MCF 10A (cell line): ENCODE measurements around the gene C15orf40. TPM values are rescaled to one million over a fixed set of nuclear protein-coding genes. Genes with fewer than 3 reads are reported as not detected.
A peak's percentile ranks its signal among the peaks of the same experiment; 100 is the strongest.

ENCODE experiments used
- BruUV-seq: library from RNA; stranded (reverse); fragments of 400-500 nt; replicated peaks from 2 replicates; lab custom pipeline; 2021; lab: Mats Ljungman, UMichigan
- CTCF ChIA-PET: fragments of 300-600 bp; sonication (Branson Sonifier 250); formaldehyde crosslinking; extraction: SDS; loops from one replicate; lab custom pipeline; 2021; ENCODE audit warnings: antibody characterized with exemption, inconsistent platforms; lab: Yijun Ruan, JAX
- POLR2A ChIA-PET: fragments of 300-600, 350-650 bp; sonication (Branson Sonifier 250); formaldehyde crosslinking; extraction: SDS; loops from one replicate; lab custom pipeline; 2020; ENCODE audit warnings: antibody characterized with exemption, inconsistent platforms; lab: Yijun Ruan, JAX
- DNase-seq: peaks from one replicate; pipeline ENCODE4 v3.0.0-alpha.2; 2018; ENCODE audit not compliant: unreplicated experiment
- H3K27ac Mint-ChIP-seq: one replicate; pipeline ENCODE4 v1.8.0; 2022; ENCODE audit warnings: mild to moderate bottlenecking, low read depth, mixed read lengths; ENCODE audit not compliant: unreplicated experiment
- H3K27me3 Mint-ChIP-seq: one replicate; pipeline ENCODE4 v1.8.0; 2022; ENCODE audit warnings: mixed read lengths; ENCODE audit not compliant: insufficient read depth, unreplicated experiment
- H3K36me3 Mint-ChIP-seq: one replicate; pipeline ENCODE4 v1.8.0; 2022; ENCODE audit warnings: mild to moderate bottlenecking, moderate library complexity, mixed read lengths; ENCODE audit not compliant: insufficient read depth, unreplicated experiment
- H3K4me1 Mint-ChIP-seq: one replicate; pipeline ENCODE4 v1.8.0; 2022; ENCODE audit warnings: mixed read lengths; ENCODE audit not compliant: insufficient read depth, unreplicated experiment
- H3K4me3 Mint-ChIP-seq: one replicate; pipeline ENCODE4 v1.8.0; 2022; ENCODE audit warnings: mild to moderate bottlenecking, moderate library complexity, mixed read lengths; ENCODE audit not compliant: unreplicated experiment
- H3K9me3 Mint-ChIP-seq: one replicate; pipeline ENCODE4 v1.8.0; 2022; ENCODE audit warnings: mixed read lengths; ENCODE audit not compliant: unreplicated experiment
- CTCF ChIP-seq: fragments of 200-600 bp; IDR thresholded peaks from one replicate; pipeline ENCODE4 v1.8.0; 2022; ENCODE audit warnings: antibody characterized with exemption, mild to moderate bottlenecking; ENCODE audit not compliant: unreplicated experiment
- intact Hi-C: fragments of 100-400 bp; cut with micrococcal nuclease; formaldehyde crosslinking; loops from 2 replicates; pipeline ENCODE4 v1.14.1; 2022
- total RNA-seq: library from RNA; stranded (reverse); gene quantifications from 2 replicates; pipeline ENCODE4 v1.2.3, GENCODE V29; 2022

Gene C15orf40
- total RNA-seq, 1 experiment from 2014 or later, result 39.3 TPM

GRCh38 chr15:82966671-82967071 is 44.8 kb downstream of the C15orf40 start:
- no peaks in the 10 kb centered on the region for H3K9me3 Mint-ChIP-seq
- no peak for TF ChIP-seq CTCF

GRCh38 chr15:82964890-82965289 is 46.5 kb downstream of the C15orf40 start:
- Mint-ChIP-seq H3K27ac (no peak overlapping the region), H3K9me3 (no peaks in the 10 kb centered on the region), H3K27me3 (no peaks in the 10 kb centered on the region), H3K4me3 (no peak overlapping the region), H3K4me1 (no peaks in the 10 kb centered on the region), H3K36me3 (no peaks in the 10 kb centered on the region)
- DNase-seq, result no peak
- ChIA-PET POLR2A (interaction anchor here (1.5 to 2.8 kb wide), 2 partner anchors 21 to 35 kb away, joined by 4 to 9 read pairs; partner anchors contain the start of gene RAMAC), CTCF (interaction anchor here (0.5 kb wide), 1 partner anchor 190 kb away, joined by 5 read pairs; no protein-coding TSS in a partner anchor)
- no peak for TF ChIP-seq CTCF
- no TSS peak for BruUV-seq
- intact Hi-C loops, result no loop called here

More at GRCh38 chr15:82966671-82967071, 44.8 kb downstream of the C15orf40 start:
- CTCF ChIA-PET, result no interaction called here
- intact Hi-C loops, result no loop called here
- no peak for DNase-seq
- Mint-ChIP-seq H3K36me3 (no peaks in the 10 kb centered on the region), H3K27ac (no peak overlapping the region), H3K4me3 (no peak overlapping the region), H3K4me1 (no peaks in the 10 kb centered on the region), H3K27me3 (no peaks in the 10 kb centered on the region)
- BruUV-seq, result no TSS peak
- POLR2A ChIA-PET, result no interaction called here

DNA sequence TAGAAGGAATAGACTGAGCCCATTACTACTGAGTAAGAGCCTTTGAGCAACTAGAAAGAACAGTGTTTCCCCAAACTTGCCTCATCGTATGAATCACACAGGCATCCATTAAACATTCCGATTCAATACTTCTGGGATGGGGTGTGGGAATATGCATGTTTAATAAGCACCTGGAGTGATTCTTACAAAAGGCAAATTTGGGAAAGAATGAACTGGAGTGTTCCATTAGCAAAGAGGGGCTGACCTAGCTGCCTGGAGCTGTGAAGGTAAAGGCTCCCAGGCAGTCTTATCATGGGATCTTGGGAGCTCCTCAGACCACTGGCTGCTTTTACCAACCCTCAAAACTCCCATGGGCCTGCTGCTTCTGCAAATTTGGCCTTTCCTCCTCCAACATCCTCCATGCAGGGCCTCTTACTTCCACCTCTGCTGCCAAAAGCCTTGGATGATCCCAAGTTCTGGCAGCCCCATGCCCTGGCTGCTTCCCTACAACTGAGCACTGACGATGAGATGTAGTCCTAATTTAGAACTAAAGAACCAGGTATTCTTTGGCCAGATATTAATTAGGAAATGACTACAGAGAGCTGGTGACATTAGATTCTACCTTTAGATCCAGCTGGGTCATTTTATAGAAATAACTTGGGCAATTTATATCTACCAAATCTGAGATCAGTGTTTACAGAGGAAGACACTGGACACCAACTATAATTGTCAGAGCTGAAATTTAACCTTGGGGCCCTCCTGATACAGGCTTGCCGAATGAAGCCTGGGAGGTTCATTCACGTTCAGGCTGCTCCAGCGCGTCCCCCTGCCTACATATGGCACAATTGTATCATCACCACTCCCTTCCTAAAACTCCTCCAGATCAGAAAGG is 47.7 kb downstream of the C15orf40 start:
- Mint-ChIP-seq H3K36me3 (no peaks in the 10 kb centered on the region), H3K9me3 (no peaks in the 10 kb centered on the region), H3K27ac (no peak overlapping the region), H3K4me1 (no peaks in the 10 kb centered on the region), H3K4me3 (no peak overlapping the region), H3K27me3 (no peaks in the 10 kb centered on the region)
- no TSS peak for BruUV-seq
- TF ChIP-seq CTCF, result no peak
- intact Hi-C loops, result no loop called here
- ChIA-PET POLR2A (interaction anchor here (0.6 to 2.8 kb wide), 5 partner anchors 22 to 385 kb away, joined by 3 to 9 read pairs (median 3); partner anchors contain the start of gene RAMAC), CTCF (interaction anchor here (0.6 to 1.1 kb wide), 2 partner anchors 22 to 115 kb away, joined by 3 read pairs; no protein-coding TSS in a partner anchor)
- peak; percentile 11 for DNase-seq

DNA sequence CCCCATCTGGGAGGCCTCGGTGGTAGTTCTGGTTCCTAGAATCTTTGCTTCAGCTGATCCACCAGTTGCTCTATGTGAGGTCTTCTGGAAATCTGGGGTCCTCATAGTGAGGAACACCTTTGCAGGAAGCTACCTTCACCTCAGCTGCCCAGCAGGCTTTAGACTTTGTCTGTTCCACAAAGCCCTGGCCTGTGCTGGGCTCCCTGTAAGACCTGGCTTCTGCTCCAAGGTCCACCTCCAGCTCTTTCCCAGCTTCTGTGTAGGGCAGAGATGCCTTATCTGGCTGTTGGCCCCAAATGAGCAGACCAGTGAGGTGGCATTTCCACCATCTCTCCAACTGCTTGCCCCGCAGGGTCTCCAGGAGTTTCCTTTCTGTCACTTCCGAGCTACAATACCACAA is 50.7 kb downstream of the C15orf40 start:
- POLR2A ChIA-PET, result interaction anchor here (0.6 kb wide), 1 partner anchor 211 kb away, joined by 3 read pairs; no protein-coding TSS in a partner anchor
- Mint-ChIP-seq H3K27me3 (no peaks in the 10 kb centered on the region), H3K4me3 (no peak overlapping the region), H3K4me1 (peaks cover 5% of the 10 kb centered on the region), H3K9me3 (no peaks in the 10 kb centered on the region), H3K27ac (no peak overlapping the region), H3K36me3 (no peaks in the 10 kb centered on the region)
- TF ChIP-seq CTCF, result no peak
- intact Hi-C loops, result no loop called here
- no TSS peak for BruUV-seq
- CTCF ChIA-PET, result interaction anchor here (0.7 to 1.5 kb wide), 2 partner anchors 24 to 50 kb away, joined by 3 read pairs; partner anchors contain the start of gene C15orf40
- no peak for DNase-seq
